Tibial nerve (tissue), 4 donors: Measurements from ENCODE around the gene KCNK17.

Source experiments
- EP300 ChIP-seq, 2 donors: sonication (generic); formaldehyde crosslinking; IDR thresholded peaks; one replicate each; pipeline ENCODE4 v1.6.1; 2017; ENCODE audit warnings: antibody characterized with exemption in 2 of 2, mild to moderate bottlenecking in 1 of 2
- POLR2A ChIP-seq, 2 donors: fragments of 450-650 bp; IDR thresholded peaks; one replicate each; pipeline ENCODE4 v1.6.1; 2017; ENCODE audit warnings: antibody characterized with exemption in 2 of 2, mild to moderate bottlenecking in 2 of 2, moderate library complexity in 2 of 2
- TF ChIP-seq, protein P1 (sequence below), 5 experiments: fragments of 200-600 bp in 3 of 5; fragments of 450-650 bp in 2 of 5; sonication (generic) in 3 of 5; IDR thresholded peaks; one replicate each; pipeline ENCODE4 v1.5.1; 2016 to 2019; ENCODE audit warnings: antibody characterized with exemption in 5 of 5, mild to moderate bottlenecking in 3 of 5, moderate library complexity in 2 of 5

DNA sequence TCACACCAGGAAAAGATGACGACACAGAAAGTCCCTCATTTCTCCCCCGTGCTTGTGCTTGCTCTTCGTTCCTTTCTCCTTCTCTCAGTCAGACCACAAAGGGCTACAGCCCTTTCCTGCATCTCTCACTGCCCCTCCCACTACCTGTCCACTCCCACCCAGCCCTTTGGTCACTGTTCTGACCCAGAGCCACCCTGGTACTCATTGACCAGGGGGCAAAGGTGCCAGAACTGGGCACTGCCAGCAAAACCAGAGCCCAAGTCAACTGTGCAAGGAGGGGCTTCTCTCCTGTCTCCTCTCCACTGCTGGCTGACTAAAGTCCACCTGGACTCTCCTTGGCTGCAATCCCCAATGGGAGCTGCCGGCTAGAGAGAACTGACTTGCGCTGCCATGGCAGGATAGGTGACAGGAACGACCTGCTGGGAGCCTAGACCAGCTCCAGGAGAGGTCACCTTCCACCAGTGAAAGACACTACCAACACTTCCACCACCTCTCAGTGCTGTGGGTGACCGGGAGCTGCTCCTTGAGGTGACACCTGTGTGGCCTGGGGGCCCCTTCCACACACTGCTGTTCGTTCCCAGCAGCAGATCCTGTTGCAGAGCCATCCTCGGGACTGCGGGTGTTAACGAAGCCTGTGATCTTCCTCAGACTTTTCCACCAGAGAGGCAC is 32.8 kb downstream of the KCNK17 start:
- TF ChIP-seq, protein P1, sequence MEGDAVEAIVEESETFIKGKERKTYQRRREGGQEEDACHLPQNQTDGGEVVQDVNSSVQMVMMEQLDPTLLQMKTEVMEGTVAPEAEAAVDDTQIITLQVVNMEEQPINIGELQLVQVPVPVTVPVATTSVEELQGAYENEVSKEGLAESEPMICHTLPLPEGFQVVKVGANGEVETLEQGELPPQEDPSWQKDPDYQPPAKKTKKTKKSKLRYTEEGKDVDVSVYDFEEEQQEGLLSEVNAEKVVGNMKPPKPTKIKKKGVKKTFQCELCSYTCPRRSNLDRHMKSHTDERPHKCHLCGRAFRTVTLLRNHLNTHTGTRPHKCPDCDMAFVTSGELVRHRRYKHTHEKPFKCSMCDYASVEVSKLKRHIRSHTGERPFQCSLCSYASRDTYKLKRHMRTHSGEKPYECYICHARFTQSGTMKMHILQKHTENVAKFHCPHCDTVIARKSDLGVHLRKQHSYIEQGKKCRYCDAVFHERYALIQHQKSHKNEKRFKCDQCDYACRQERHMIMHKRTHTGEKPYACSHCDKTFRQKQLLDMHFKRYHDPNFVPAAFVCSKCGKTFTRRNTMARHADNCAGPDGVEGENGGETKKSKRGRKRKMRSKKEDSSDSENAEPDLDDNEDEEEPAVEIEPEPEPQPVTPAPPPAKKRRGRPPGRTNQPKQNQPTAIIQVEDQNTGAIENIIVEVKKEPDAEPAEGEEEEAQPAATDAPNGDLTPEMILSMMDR (IDR thresholded peaks at IDR 0.05) = no peak
- no peak for TF ChIP-seq POLR2A (IDR thresholded peaks at IDR 0.05)
- no peak for TF ChIP-seq EP300 (IDR thresholded peaks at IDR 0.05)
